Muscle layer of duodenum (tissue), 2 donors: ENCODE data around the gene MYMX.
"Not testable (repeated sequence)": the region's sequence is repeated elsewhere in the genome, so short reads cannot be mapped to it uniquely, and the experiment has no call there.

Experiments
- H3K27ac ChIP-seq: one replicate; pipeline ENCODE4 v1.7.0; 2013; ENCODE audit warnings: mild to moderate bottlenecking, low read length
- H3K27me3 ChIP-seq: one replicate; pipeline ENCODE4 v1.7.0; 2013; ENCODE audit warnings: low read depth, mild to moderate bottlenecking, control low read depth, low read length
- H3K36me3 ChIP-seq, 2 donors: one replicate each; pipeline ENCODE4 v1.7.0; 2013; ENCODE audit warnings: low read length in 2 of 2, control low read depth in 1 of 2, mild to moderate bottlenecking in 1 of 2; ENCODE audit not compliant: insufficient read depth in 2 of 2, control insufficient read depth in 1 of 2
- H3K4me1 ChIP-seq, 2 donors: one replicate each; pipeline ENCODE4 v1.7.0; 2013; ENCODE audit warnings: low read length in 2 of 2, mild to moderate bottlenecking in 2 of 2, control low read depth in 1 of 2, moderate library complexity in 1 of 2; ENCODE audit not compliant: insufficient read depth in 2 of 2, control insufficient read depth in 1 of 2
- H3K4me3 ChIP-seq, 2 donors: one replicate each; pipeline ENCODE4 v1.7.0; 2013; ENCODE audit warnings: low read length in 2 of 2, low read depth in 1 of 2, mild to moderate bottlenecking in 1 of 2
- H3K9me3 ChIP-seq, 2 donors: one replicate each; pipeline ENCODE4 v1.7.0; 2013; ENCODE audit warnings: low read length in 2 of 2, control low read depth in 1 of 2, mild to moderate bottlenecking in 1 of 2; ENCODE audit not compliant: control insufficient read depth in 1 of 2
- donor health status: healthy.

MYMX gene

DNA sequence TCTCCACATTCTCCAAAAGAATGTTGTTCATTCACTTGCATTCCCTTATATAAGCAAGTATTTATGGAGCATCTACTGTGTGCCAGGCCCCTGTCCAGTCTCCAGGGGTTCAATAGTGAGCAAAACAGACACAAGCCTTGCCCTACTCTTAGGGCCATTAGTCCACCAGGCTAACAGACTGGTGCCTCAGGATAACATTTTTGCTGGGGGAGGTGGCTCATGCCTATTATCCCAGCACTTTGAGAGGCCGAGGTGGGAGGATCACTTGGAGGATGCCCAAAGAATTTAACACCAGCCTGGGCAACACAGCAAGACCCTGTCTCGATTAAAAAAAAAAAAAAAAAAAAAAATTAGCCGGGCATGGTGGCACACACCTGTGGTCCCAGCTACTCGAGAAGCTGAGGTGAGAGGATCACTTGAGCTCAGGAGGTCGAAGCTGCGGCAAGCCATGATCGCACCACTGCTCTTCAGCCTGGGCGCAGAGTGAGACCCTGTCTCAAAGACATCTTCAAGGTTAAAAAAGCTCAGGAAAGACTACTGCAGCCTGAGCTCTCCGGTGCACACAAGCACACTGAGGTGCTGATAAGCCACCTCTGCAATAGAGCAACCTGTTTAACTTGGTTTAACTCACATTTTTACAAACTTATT, 38.2 kb upstream of the MYMX start:
- Histone ChIP-seq H3K27me3 (no peaks in the 10 kb centered on the region), H3K36me3 (no peaks in the 10 kb centered on the region), H3K4me1 (no peaks in the 10 kb centered on the region), H3K4me3 (no peak overlapping the region), H3K9me3 (no peaks in the 10 kb centered on the region), H3K27ac (no peak overlapping the region)

DNA sequence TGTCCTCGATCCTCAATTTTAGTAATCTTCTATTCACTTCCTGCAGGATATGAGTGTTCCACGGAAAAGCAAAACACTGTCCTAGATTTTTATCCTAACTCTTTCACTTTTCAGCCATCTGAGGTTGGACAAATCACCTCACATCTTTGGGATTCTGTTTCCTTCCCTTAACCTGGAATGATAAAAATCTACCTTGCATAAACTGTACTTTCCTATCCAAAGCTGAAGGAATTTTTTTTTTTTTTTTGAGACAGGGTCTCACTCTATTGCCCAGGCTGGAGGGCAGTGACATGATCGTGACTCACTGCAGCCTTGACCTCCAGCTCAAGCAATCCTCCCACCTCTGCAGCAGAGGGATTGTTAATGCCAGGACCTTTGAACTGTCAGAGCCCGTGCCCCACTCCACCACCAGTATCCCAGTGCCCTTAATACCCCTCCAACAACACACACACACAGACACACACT, 37.6 kb upstream of the MYMX start:
- Histone ChIP-seq H3K27me3 (no peaks in the 10 kb centered on the region), H3K9me3 (no peaks in the 10 kb centered on the region), H3K27ac (no peak overlapping the region), H3K4me3 (no peak overlapping the region), H3K4me1 (no peaks in the 10 kb centered on the region), H3K36me3 (no peaks in the 10 kb centered on the region)

DNA sequence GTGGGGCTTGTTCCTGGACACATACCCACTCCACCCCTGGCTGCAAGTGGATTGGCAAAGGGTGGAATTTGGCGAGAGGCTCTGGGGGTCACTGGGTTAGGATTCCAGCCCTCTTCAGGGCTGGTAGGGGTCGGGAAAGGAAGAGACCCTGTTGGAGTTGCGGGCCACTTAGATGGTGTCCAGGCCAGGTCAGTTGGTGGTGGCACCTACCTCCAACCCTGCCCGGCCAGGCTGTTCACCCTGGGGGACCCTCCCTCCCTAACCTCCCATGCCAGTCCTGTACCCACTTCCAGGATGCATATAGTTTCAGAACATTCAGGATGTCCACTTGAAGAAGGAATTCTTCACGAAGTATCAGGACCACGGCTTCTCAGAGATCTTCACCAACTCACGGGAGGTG, 37.1 kb upstream of the MYMX start:
- Histone ChIP-seq H3K9me3 (no peaks in the 10 kb centered on the region), H3K4me3 (no peak overlapping the region), H3K27ac (no peak overlapping the region), H3K27me3 (no peaks in the 10 kb centered on the region), H3K4me1 (no peaks in the 10 kb centered on the region), H3K36me3 (no peaks in the 10 kb centered on the region)

DNA sequence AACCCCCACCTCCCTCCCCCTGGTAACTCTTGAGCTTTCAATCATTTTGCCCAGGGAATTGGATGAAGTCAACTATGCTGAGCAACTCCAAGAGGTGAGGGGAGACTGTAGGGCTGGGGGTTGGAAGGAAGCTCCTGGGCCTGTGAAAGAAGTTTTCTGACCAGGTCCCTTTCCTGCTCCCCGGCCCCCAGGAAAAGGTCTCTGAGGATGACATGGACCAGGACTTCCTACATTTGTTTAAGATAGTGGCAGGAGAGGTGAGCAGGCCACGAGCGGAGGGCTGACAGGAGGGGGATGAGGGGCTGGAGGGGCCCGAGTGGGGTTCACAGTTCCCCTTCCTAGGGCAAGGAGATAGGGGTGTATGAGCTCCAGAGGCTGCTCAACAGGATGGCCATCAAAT, 36.3 kb upstream of the MYMX start:
- no peak overlapping the region for H3K4me3 ChIP-seq
- no peaks in the 10 kb centered on the region for H3K36me3 ChIP-seq
- no peaks in the 10 kb centered on the region for H3K4me1 ChIP-seq
- H3K9me3 ChIP-seq, result no peaks in the 10 kb centered on the region
- H3K27ac ChIP-seq, result no peak overlapping the region
- H3K27me3 ChIP-seq, result no peaks in the 10 kb centered on the region

DNA sequence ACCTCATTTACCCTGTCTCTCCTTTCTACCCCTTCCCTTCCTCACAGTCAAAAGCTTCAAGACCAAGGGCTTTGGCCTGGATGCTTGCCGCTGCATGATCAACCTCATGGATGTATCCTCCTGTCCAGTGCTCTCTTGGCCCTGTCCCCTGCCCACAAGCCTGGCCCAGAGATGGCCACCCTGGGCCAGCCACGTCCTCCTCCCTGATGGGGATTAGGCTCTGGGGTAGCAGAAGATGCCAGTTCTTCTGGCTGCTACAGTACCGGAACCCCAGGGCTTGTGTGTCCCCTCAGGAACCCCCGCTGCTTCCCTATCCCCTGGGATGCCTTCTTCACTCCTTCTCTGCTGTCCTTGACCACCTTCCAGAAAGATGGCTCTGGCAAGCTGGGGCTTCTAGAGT, 35.8 kb upstream of the MYMX start:
- Histone ChIP-seq H3K4me3 (no peak overlapping the region), H3K27ac (no peak overlapping the region), H3K27me3 (no peaks in the 10 kb centered on the region), H3K9me3 (no peaks in the 10 kb centered on the region), H3K4me1 (no peaks in the 10 kb centered on the region), H3K36me3 (no peaks in the 10 kb centered on the region)

DNA sequence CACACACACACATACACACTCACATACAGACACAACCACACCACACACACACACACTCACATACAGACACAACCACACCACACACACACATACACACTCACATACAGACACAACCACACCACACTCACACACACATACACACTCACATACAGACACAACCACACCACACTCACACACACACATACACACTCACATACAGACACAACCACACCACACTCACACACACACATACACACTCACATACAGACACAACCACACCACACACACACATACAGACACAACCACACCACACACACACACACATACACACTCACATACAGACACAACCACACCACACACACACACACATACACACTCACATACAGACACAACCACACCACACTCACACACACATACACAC, 34.9 kb upstream of the MYMX start:
- not testable (repeated sequence) for H3K4me1 ChIP-seq, H3K4me3 ChIP-seq, H3K27ac ChIP-seq, H3K27me3 ChIP-seq, H3K36me3 ChIP-seq, H3K9me3 ChIP-seq

DNA sequence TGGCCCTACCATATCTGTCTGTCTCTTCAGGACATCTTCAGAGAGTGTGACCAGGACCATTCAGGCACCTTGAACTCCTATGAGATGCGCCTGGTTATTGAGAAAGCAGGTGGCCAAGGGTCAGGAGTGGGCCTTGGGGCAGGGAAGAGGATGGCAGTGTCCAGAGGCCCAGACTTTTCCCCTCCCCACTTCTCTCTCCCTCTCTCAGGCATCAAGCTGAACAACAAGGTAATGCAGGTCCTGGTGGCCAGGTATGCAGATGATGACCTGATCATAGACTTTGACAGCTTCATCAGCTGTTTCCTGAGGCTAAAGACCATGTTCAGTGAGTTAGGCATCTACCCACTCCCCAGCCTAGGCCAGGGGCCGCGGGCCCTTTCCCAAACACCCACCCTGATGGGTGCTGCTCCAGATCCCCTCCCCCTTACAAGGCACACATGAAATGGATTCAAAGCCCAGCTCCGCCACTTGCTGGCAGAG, 33.8 kb upstream of the MYMX start:
- Histone ChIP-seq H3K36me3 (no peaks in the 10 kb centered on the region), H3K27ac (no peak overlapping the region), H3K4me1 (no peaks in the 10 kb centered on the region), H3K9me3 (no peaks in the 10 kb centered on the region), H3K27me3 (no peaks in the 10 kb centered on the region), H3K4me3 (no peak overlapping the region)

DNA sequence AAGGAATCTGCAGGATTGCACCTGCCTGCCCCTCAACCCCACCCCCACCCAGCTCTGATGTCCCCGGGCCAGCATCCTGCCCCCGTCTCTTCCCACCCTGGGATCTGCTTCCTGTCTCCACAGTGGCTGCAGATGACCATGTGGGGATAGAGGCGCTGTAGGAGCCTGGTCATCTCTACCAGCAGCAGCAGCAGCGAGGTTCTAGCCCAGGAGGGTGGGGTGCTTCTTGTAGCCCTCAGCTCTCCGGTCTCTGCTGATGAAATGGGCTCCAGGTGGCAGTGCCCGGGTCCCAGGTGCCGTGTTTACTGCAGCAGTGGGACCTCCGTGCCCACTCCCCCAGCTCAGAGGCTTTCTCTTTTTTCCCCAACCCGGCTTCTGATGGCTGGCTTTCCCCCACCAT, 32.9 kb upstream of the MYMX start:
- H3K4me1 ChIP-seq, result no peaks in the 10 kb centered on the region
- H3K9me3 ChIP-seq, result no peaks in the 10 kb centered on the region
- no peaks in the 10 kb centered on the region for H3K27me3 ChIP-seq
- H3K36me3 ChIP-seq, result no peaks in the 10 kb centered on the region
- H3K27ac ChIP-seq, result no peak overlapping the region
- H3K4me3 ChIP-seq, result no peak overlapping the region

DNA sequence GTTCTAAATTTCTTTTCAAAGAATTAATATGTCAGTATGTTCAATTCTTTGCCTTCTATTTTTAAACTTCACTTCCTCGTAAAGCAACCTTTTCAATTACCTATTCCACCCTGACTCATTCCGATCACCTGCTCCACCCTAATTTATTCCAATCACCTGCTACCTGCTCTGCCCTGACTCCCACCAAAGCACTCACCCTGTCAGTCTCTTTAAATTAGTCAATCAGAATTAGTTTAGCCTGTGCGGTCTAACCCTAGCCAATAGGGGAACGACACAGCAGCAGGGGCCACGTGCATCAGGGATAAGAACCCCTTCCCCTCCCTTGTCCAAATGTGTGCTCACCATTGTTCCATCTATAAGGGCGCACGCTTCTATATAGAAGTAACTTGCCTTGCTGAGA, 31.4 kb upstream of the MYMX start:
- H3K27ac ChIP-seq, H3K36me3 ChIP-seq, H3K4me3 ChIP-seq, H3K4me1 ChIP-seq, H3K9me3 ChIP-seq, H3K27me3 ChIP-seq: not testable (repeated sequence)

DNA sequence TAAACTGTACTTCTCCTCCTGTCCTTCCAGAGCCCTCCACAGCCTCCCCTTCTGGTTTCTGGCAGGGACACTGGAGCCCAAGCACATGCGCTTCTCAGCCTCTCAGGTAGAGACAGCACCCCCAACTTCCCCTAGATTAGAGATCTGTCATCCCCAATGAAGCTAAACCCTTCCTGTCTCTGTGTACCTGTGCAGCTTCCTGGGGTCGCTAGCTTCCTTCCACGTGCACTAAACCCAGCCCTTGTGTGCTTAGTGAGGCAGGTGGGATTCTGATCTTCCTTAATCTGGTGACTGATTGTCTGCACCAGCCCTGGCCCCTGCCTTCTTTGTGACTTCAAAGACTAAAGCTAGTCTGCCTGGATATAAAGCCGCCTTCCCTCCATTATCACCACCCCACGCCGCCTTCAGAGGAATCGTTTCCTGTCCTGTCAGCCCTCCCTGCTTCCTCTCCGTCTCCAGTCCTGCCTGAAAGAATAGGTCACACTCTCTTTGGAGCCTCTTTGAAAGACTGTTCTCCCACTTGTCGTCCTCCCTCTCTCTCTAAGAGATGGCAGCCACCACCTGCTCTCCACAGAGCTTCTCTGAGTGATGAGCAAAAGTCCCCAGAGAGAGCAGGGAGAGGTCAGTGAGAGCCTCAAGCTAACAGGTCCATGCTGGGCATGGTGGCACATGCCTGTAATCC, 30.6 kb upstream of the MYMX start:
- Histone ChIP-seq H3K4me1 (no peaks in the 10 kb centered on the region), H3K27ac (no peak overlapping the region), H3K36me3 (no peaks in the 10 kb centered on the region), H3K27me3 (no peaks in the 10 kb centered on the region), H3K4me3 (no peak overlapping the region), H3K9me3 (no peaks in the 10 kb centered on the region)

DNA sequence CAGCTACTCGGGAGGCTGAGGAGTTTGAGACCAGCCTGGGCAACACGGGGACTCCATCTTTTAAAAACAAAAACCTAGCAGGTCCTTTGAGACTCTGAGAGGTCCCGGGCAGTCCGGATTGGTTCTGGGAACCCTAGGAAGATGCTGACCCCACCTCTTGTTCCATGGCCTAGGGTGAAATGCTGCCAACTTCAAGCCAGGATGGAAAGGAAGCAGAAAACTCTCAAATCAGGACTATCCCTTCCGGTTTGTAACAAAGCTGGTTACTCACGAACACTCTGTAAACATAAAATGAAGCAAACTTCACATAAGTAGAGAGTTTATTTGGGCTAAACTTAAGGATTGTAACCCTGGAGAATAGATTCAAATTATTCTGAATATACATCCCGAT, 30.1 kb upstream of the MYMX start:
- Histone ChIP-seq H3K4me1 (no peaks in the 10 kb centered on the region), H3K36me3 (no peaks in the 10 kb centered on the region), H3K27me3 (no peaks in the 10 kb centered on the region), H3K9me3 (no peaks in the 10 kb centered on the region), H3K27ac (no peak overlapping the region), H3K4me3 (no peak overlapping the region)

DNA sequence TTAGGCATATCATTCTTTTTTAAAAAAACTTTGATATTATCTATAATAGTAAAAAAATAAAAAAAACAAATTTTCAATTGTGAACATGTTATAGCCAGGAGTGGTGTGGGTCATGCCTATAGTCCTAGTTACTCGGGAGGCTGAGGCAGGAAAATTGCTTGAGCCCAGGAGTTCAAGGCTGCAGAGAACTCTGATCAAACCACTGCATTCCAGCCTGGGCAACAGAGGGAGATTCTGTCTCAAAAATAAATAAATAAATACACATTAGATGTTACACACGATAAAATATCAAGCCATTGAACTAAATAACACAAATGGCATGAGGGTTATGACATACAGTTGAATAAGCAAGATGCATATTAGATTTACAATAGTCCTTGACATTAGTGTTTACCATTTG, 27.9 kb upstream of the MYMX start:
- H3K27ac ChIP-seq, result no peak overlapping the region
- no peaks in the 10 kb centered on the region for H3K9me3 ChIP-seq
- H3K4me1 ChIP-seq, result no peaks in the 10 kb centered on the region
- no peaks in the 10 kb centered on the region for H3K36me3 ChIP-seq
- H3K4me3 ChIP-seq, result no peak overlapping the region
- no peaks in the 10 kb centered on the region for H3K27me3 ChIP-seq
